K562 (cell line): ENCODE data around the gene CREB3L4. TPM values are rescaled to one million over a fixed set of nuclear protein-coding genes. Genes with fewer than 3 reads are reported as not detected.
A peak's percentile ranks its signal among the peaks of the same experiment; 100 is the strongest.

Experiments
- CHD7 ChIP-seq: fragments of 200-600 bp; sonication (generic); IDR thresholded peaks from one replicate; pipeline ENCODE4 v1.6.1; 2012; ENCODE audit warnings: mild to moderate bottlenecking, low read depth, low read length, inconsistent platforms
- EP400 ChIP-seq: fragments of 450-650 bp; IDR thresholded peaks from 2 replicates; pipeline ENCODE4 v1.6.1; 2017; ENCODE audit warnings: antibody characterized with exemption, mild to moderate bottlenecking, moderate library complexity
- GABPB1 ChIP-seq: sonication (generic); formaldehyde crosslinking; IDR thresholded peaks from 2 replicates; pipeline ENCODE4 v1.8.0; 2022; ENCODE audit warnings: mild to moderate bottlenecking, missing genetic modification reagents
- HMGXB4 ChIP-seq: sonication (generic); formaldehyde crosslinking; IDR thresholded peaks from 2 replicates; pipeline ENCODE4 v1.8.1; 2023; ENCODE audit warnings: mild to moderate bottlenecking, missing genetic modification reagents
- HNRNPK ChIP-seq: fragments of 200-400 bp; formaldehyde crosslinking; IDR thresholded peaks from one replicate; pipeline ENCODE4 v1.6.1; 2018; ENCODE audit warnings: mild to moderate bottlenecking, low read depth, low read length; ENCODE audit not compliant: poor library complexity, severe bottlenecking
- JUN ChIP-seq, 2 experiments: sonication (generic) in 1 of 2; formaldehyde crosslinking in 1 of 2; IDR thresholded peaks; 2 replicates each; pipeline versions ENCODE4 v1.6.1 to v1.8.0; 2012 to 2022; ENCODE audit warnings: borderline replicate concordance in 2 of 2, mild to moderate bottlenecking in 2 of 2, improper control_type of control experiment in 1 of 2, low read depth in 1 of 2, low read length in 1 of 2, missing genetic modification reagents in 1 of 2
- MAZ ChIP-seq, 2 experiments: fragments of 450-650 bp in 1 of 2; sonication (generic) in 1 of 2; formaldehyde crosslinking; IDR thresholded peaks in 1 of 2; conservative IDR thresholded peaks in 1 of 2; 2 replicates each; pipeline versions ENCODE4 v1.4.0 to v1.5.0; 2020; ENCODE audit warnings: mild to moderate bottlenecking in 1 of 2, missing genetic modification reagents in 1 of 2
- MCM7 ChIP-seq, 2 experiments: fragments of 450-650 bp; IDR thresholded peaks; 2 replicates each; pipeline ENCODE4 v1.6.1; 2016 to 2018
- PHF8 ChIP-seq: fragments of 200-600 bp; sonication (generic); IDR thresholded peaks from 2 replicates; pipeline ENCODE4 v1.6.1; 2012; ENCODE audit warnings: mixed run types, mild to moderate bottlenecking, inconsistent platforms, low read length, moderate library complexity, borderline replicate concordance
- SMARCC2 ChIP-seq: fragments of 450-650 bp; IDR thresholded peaks from 2 replicates; pipeline ENCODE4 v1.6.1; 2017; ENCODE audit warnings: antibody characterized with exemption, moderate library complexity, mild to moderate bottlenecking, low read depth
- TAF1 ChIP-seq: IDR thresholded peaks from 2 replicates; pipeline ENCODE4 v1.6.1; 2011; ENCODE audit warnings: mild to moderate bottlenecking, low read length, moderate library complexity; ENCODE audit not compliant: insufficient read depth, control insufficient read depth, severe bottlenecking; ENCODE audit errors: extremely low read depth
- ZNF511 ChIP-seq: sonication (generic); formaldehyde crosslinking; IDR thresholded peaks from 2 replicates; pipeline ENCODE4 v1.8.0; 2022; ENCODE audit warnings: mild to moderate bottlenecking, missing genetic modification reagents
- polyA plus RNA-seq, 8 experiments: library from polyadenylated mRNA; depleted of rRNA in 4 of 8; stranded (reverse) in 5 of 8; unstranded in 3 of 8; fragments of >200 nt; fragmentation: Nextera tagmentation in 2 of 8; fragmentation: Illumina TruSeq in 1 of 8; extraction: Ambion mirVana in 2 of 8; extraction: Trizol in 1 of 8; gene quantifications; 2 replicates each; pipeline versions ENCODE4 v1.2.1 to v1.2.3, GENCODE V29; 2011 to 2014; ENCODE audit warnings: inconsistent platforms in 1 of 8, missing spikeins in 1 of 8
- total RNA-seq, 7 experiments: library from RNA; depleted of rRNA in 6 of 7; stranded (reverse); fragments of >200 nt in 6 of 7; fragmentation: Illumina TruSeq in 2 of 7; extraction: Trizol in 2 of 7; gene quantifications; 2 replicates each; pipeline versions ENCODE4 v1.2.1 to v1.2.3, GENCODE V29; 2011 to 2021; ENCODE audit warnings: low replicate concordance in 1 of 7

The CREB3L4 gene
- total and polyA plus RNA-seq, 9 of the 15 experiments (the other 6 are each of a cell fraction or from before 2014, with no cell fraction given), result 9.9 to 18.6 (median 13.9) TPM

GRCh38 chr1:153990468-153991150 lies 22.9 kb downstream of the CREB3L4 start, which contains the start of gene RPS27 (continued):
- peak; percentile 45; the same call in 1 of the 2 replicates for TF ChIP-seq JUN (IDR thresholded peaks at IDR 0.05; ENCODE audit: borderline replicate concordance, low read depth, low read length)
- peak; percentile 87; the same call in 1 of the 2 replicates for TF ChIP-seq JUN (CRISPR knock-in tag; IDR thresholded peaks at IDR 0.05; ENCODE audit: borderline replicate concordance)
- TF ChIP-seq MAZ (CRISPR knock-in tag; conservative IDR thresholded peaks at IDR 0.05 in 1 of 2, IDR thresholded peaks at IDR 0.05 in 1 of 2), result peak; percentile 67 to 78
- TF ChIP-seq HMGXB4 (CRISPR knock-in tag), result peak; percentile 84; the same call in 1 of the 2 replicates
- peak; percentile 95 for TF ChIP-seq ZNF511 (CRISPR knock-in tag)
- no peak for TF ChIP-seq CHD7
- TF ChIP-seq TAF1, result peak; percentile 100
- TF ChIP-seq PHF8, result peak; percentile 100
- TF ChIP-seq GABPB1 (CRISPR knock-in tag), result peak; percentile 97
- no peak for TF ChIP-seq HNRNPK
- TF ChIP-seq SMARCC2, result no peak
- peak; percentile 99 for TF ChIP-seq EP400
- no peak for TF ChIP-seq MCM7 (IDR thresholded peaks at IDR 0.05)
